HCT116 (cell line): ENCODE data around the gene PAX7. TPM values are rescaled to one million over a fixed set of nuclear protein-coding genes. Genes with fewer than 3 reads are reported as not detected.

Experiments used
- ATAC-seq: fragments of 200-7000 bp; cut with Tn5 transposase; 2 replicates; pipeline ENCODE4 v1.9.1; 2020; ENCODE audit warnings: mild to moderate bottlenecking, moderate library complexity
- BruUV-seq: library from RNA; stranded (reverse); fragments of 400-500 nt; replicated peaks from 2 replicates; lab custom pipeline; 2021; lab: Mats Ljungman, UMichigan
- CTCF ChIA-PET: fragments of 300-600 bp; sonication (Branson Sonifier 250); formaldehyde crosslinking; loops from one replicate; lab custom pipeline; 2021; ENCODE audit warnings: antibody characterized with exemption; lab: Charles Lee
- POLR2A ChIA-PET: fragments of 300-600, 350-600 bp; sonication (Branson Sonifier 250); formaldehyde crosslinking; loops from one replicate; lab custom pipeline; 2021; ENCODE audit warnings: antibody characterized with exemption; lab: Charles Lee
- RAD21 ChIA-PET, 2 experiments: fragments of 300-600 bp; sonication (Branson Sonifier 250); formaldehyde crosslinking; loops; one replicate each; lab custom pipeline; 2023; ENCODE audit warnings: low total read pairs in 2 of 2; ENCODE audit not compliant: uncharacterized antibody in 2 of 2, unreplicated experiment in 2 of 2, low non-redundant PET in 1 of 2; lab: Charles Lee
- DNase-seq: peaks from one replicate; pipeline ENCODE4 v3.0.0-alpha.2; 2010; ENCODE audit warnings: low read depth, low spot score
- H2AFZ ChIP-seq: fragments of 200-600 bp; shearing (Covaris generic), sonication (generic); 2 replicates; pipeline ENCODE4 v1.6.1; 2017; ENCODE audit warnings: low read depth, mixed run types, mixed read lengths, antibody characterized with exemption, low read length; ENCODE audit not compliant: poor library complexity, severe bottlenecking
- H3K27ac ChIP-seq: 2 replicates; pipeline ENCODE4 v1.5.1; 2012; ENCODE audit warnings: low read depth, low read length
- H3K27me3 ChIP-seq: fragments of 200-600 bp; sonication (generic); 2 replicates; pipeline ENCODE4 v1.6.1; 2016; ENCODE audit warnings: mixed run types, low read length, mixed read lengths; ENCODE audit not compliant: insufficient read depth
- H3K36me3 ChIP-seq, 2 experiments: fragments of 200-500 bp in 1 of 2; fragments of 200-600 bp in 1 of 2; sonication (Bioruptor generic) in 1 of 2; sonication (generic) in 1 of 2; 2 replicates each; pipeline versions ENCODE4 v1.5.1 to v1.6.1; 2014 to 2016; ENCODE audit warnings: low read length in 2 of 2, inconsistent platforms in 1 of 2, mixed read lengths in 1 of 2, mixed run types in 1 of 2; ENCODE audit not compliant: insufficient read depth in 2 of 2, control insufficient read depth in 1 of 2
- H3K4me1 ChIP-seq, 2 experiments: fragments of 200-600 bp in 1 of 2; sonication (generic) in 1 of 2; 2 replicates each; pipeline versions ENCODE4 v1.5.1 to v1.6.1; 2012 to 2017; ENCODE audit warnings: low read length in 2 of 2, inconsistent platforms in 1 of 2, mild to moderate bottlenecking in 1 of 2, mixed read lengths in 1 of 2, mixed run types in 1 of 2, moderate library complexity in 1 of 2; ENCODE audit not compliant: insufficient read depth in 2 of 2, control insufficient read depth in 1 of 2
- H3K4me2 ChIP-seq: fragments of 200-600 bp; sonication (generic); 2 replicates; pipeline ENCODE4 v1.6.1; 2017; ENCODE audit warnings: mixed run types, low read length, mixed read lengths
- H3K4me3 ChIP-seq, 2 experiments: fragments of 200-600 bp in 1 of 2; sonication (generic) in 1 of 2; replicated peaks in 1 of 2; 2 replicates each; pipeline ENCODE4 v1.5.1; 2011 to 2016; ENCODE audit warnings: low read length in 2 of 2, control low read depth in 1 of 2, low read depth in 1 of 2, mild to moderate bottlenecking in 1 of 2, mixed read lengths in 1 of 2, mixed run types in 1 of 2
- H3K79me2 ChIP-seq: fragments of 200-600 bp; sonication (generic); 2 replicates; pipeline ENCODE4 v1.6.1; 2017; ENCODE audit warnings: mild to moderate bottlenecking, mixed run types, low read length, moderate library complexity, mixed read lengths; ENCODE audit not compliant: insufficient read depth
- H3K9ac ChIP-seq: fragments of 200-600 bp; sonication (generic); 2 replicates; pipeline ENCODE4 v1.6.1; 2016; ENCODE audit warnings: low read length, mixed read lengths
- H3K9me2 ChIP-seq: fragments of 200-600 bp; sonication (generic), shearing (Covaris generic); 2 replicates; pipeline ENCODE4 v1.6.1; 2017; ENCODE audit warnings: mixed run types, mild to moderate bottlenecking, moderate library complexity; ENCODE audit not compliant: insufficient read depth
- H3K9me3 ChIP-seq, 2 experiments: fragments of 200-500 bp in 1 of 2; fragments of 200-600 bp in 1 of 2; sonication (Bioruptor generic) in 1 of 2; sonication (generic) in 1 of 2; 2 replicates each; pipeline ENCODE4 v1.6.1; 2014 to 2017; ENCODE audit warnings: low read length in 2 of 2, mixed read lengths in 2 of 2, inconsistent platforms in 1 of 2, low read depth in 1 of 2, mild to moderate bottlenecking in 1 of 2, mixed run types in 1 of 2, moderate library complexity in 1 of 2; ENCODE audit not compliant: control insufficient read depth in 1 of 2, insufficient read depth in 1 of 2
- H4K20me1 ChIP-seq: fragments of 200-600 bp; sonication (generic), shearing (Covaris generic); 2 replicates; pipeline ENCODE4 v1.6.1; 2017; ENCODE audit warnings: mixed run types, mild to moderate bottlenecking, moderate library complexity; ENCODE audit not compliant: insufficient read depth
- CBX3 ChIP-seq: IDR thresholded peaks from 2 replicates; pipeline ENCODE4 v1.6.1; 2012; ENCODE audit warnings: low read depth
- CTCF ChIP-seq, 3 experiments: fragments of 200-600 bp in 1 of 3; sonication (generic) in 1 of 3; IDR thresholded peaks in 2 of 3; conservative IDR thresholded peaks in 1 of 3; 2 replicates each; pipeline ENCODE4 v1.5.1; 2012 to 2017; ENCODE audit warnings: low read depth in 2 of 3, low read length in 2 of 3, antibody characterized with exemption in 1 of 3, borderline replicate concordance in 1 of 3, control low read depth in 1 of 3, mild to moderate bottlenecking in 1 of 3, mixed read lengths in 1 of 3, mixed run types in 1 of 3, moderate library complexity in 1 of 3; ENCODE audit not compliant: insufficient read depth in 1 of 3
- EGR1 ChIP-seq: IDR thresholded peaks from 2 replicates; pipeline ENCODE4 v1.6.1; 2012; ENCODE audit warnings: low read depth
- EZH2phosphoT487 ChIP-seq: fragments of 200-600 bp; IDR thresholded peaks from 2 replicates; pipeline ENCODE4 v1.6.1; 2018; ENCODE audit warnings: antibody characterized with exemption, borderline replicate concordance
- FOSL1 ChIP-seq: IDR thresholded peaks from 2 replicates; pipeline ENCODE4 v1.6.1; 2012; ENCODE audit warnings: low read depth
- POLR2A ChIP-seq: IDR thresholded peaks from 2 replicates; pipeline ENCODE4 v1.7.0; 2011; ENCODE audit warnings: borderline replicate concordance; ENCODE audit not compliant: insufficient read depth, insufficient read length; ENCODE audit errors: extremely low read depth
- RAD21 ChIP-seq: IDR thresholded peaks from 2 replicates; pipeline ENCODE4 v1.6.1; 2012; ENCODE audit warnings: low read depth, mild to moderate bottlenecking
- SIN3A ChIP-seq: IDR thresholded peaks from 2 replicates; pipeline ENCODE4 v1.6.1; 2012; ENCODE audit warnings: low read depth
- SP1 ChIP-seq: IDR thresholded peaks from 2 replicates; pipeline ENCODE4 v1.6.1; 2012; ENCODE audit warnings: low read depth
- YY1 ChIP-seq: IDR thresholded peaks from 2 replicates; pipeline ENCODE4 v1.6.1; 2011; ENCODE audit warnings: low read length, low read depth, moderate library complexity, mild to moderate bottlenecking; ENCODE audit not compliant: insufficient replicate concordance; ENCODE audit errors: extremely low read depth
- ZFX ChIP-seq: fragments of 450-650 bp; IDR thresholded peaks from 2 replicates; pipeline ENCODE4 v1.6.1; 2017
- ZNF274 ChIP-seq: fragments of 200-500 bp; sonication (Bioruptor generic); IDR thresholded peaks from 2 replicates; pipeline ENCODE4 v1.6.1; 2014; ENCODE audit warnings: mild to moderate bottlenecking, low read depth, low read length, inconsistent platforms
- intact Hi-C: fragments of 100-400 bp; cut with micrococcal nuclease; formaldehyde crosslinking; loops from 2 replicates; pipeline ENCODE4 v1.10.0; 2022
- total RNA-seq: library from RNA; stranded (reverse); gene quantifications from one replicate; pipeline ENCODE4 v1.2.1, GENCODE V29; 2021; ENCODE audit not compliant: unreplicated experiment
- TF ChIP-seq, protein P1 (sequence below): IDR thresholded peaks from 2 replicates; pipeline ENCODE4 v1.6.1; 2012
- TF ChIP-seq, protein P2 (sequence below): IDR thresholded peaks from 2 replicates; pipeline ENCODE4 v1.6.1; 2011; ENCODE audit warnings: mild to moderate bottlenecking, low read length, moderate library complexity; ENCODE audit not compliant: insufficient replicate concordance; ENCODE audit errors: extremely low read depth

PAX7 gene
- total RNA-seq, 1 experiment from 2014 or later, result not detected

GRCh38 chr1:18721776-18722175, 91.1 kb downstream of the PAX7 start:
- Histone ChIP-seq H2AFZ (no peak overlapping the region), H3K79me2 (no peaks in the 10 kb centered on the region), H3K36me3 (no peaks in the 10 kb centered on the region), H3K27me3 (peaks cover 13% of the 10 kb centered on the region; the same call in 1 of the 2 replicates), H4K20me1 (no peaks in the 10 kb centered on the region), H3K4me1 (no peaks in the 10 kb centered on the region), H3K9me3 (no peaks in the 10 kb centered on the region), H3K4me2 (no peak overlapping the region), H3K4me3 (no peak overlapping the region), H3K9ac (no peak overlapping the region), H3K27ac (no peak overlapping the region), H3K9me2 (no peaks in the 10 kb centered on the region)
- intact Hi-C loops, result no loop called here
- DNase-seq (no peak), ATAC-seq (no peak)
- CTCF ChIA-PET, result no interaction called here
- POLR2A ChIA-PET, result no interaction called here
- RAD21 ChIA-PET, result no interaction called here
- no peak for TF ChIP-seq EGR1
- TF ChIP-seq ZFX, result no peak
- no peak for TF ChIP-seq FOSL1
- no peak for TF ChIP-seq ZNF274
- no peak for TF ChIP-seq RAD21
- TF ChIP-seq, protein P1, sequence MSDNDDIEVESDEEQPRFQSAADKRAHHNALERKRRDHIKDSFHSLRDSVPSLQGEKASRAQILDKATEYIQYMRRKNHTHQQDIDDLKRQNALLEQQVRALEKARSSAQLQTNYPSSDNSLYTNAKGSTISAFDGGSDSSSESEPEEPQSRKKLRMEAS, result no peak
- TF ChIP-seq CTCF (IDR thresholded peaks at IDR 0.05 in 2 of 3, conservative IDR thresholded peaks at IDR 0.05 in 1 of 3; ENCODE audit: borderline replicate concordance in 1 of 3, insufficient read depth in 1 of 3, low read depth in 2 of 3, low read length in 2 of 3), result no peak
- TF ChIP-seq CBX3, result no peak
- TF ChIP-seq POLR2A, result no peak
- no peak for TF ChIP-seq YY1
- TF ChIP-seq, protein P2, sequence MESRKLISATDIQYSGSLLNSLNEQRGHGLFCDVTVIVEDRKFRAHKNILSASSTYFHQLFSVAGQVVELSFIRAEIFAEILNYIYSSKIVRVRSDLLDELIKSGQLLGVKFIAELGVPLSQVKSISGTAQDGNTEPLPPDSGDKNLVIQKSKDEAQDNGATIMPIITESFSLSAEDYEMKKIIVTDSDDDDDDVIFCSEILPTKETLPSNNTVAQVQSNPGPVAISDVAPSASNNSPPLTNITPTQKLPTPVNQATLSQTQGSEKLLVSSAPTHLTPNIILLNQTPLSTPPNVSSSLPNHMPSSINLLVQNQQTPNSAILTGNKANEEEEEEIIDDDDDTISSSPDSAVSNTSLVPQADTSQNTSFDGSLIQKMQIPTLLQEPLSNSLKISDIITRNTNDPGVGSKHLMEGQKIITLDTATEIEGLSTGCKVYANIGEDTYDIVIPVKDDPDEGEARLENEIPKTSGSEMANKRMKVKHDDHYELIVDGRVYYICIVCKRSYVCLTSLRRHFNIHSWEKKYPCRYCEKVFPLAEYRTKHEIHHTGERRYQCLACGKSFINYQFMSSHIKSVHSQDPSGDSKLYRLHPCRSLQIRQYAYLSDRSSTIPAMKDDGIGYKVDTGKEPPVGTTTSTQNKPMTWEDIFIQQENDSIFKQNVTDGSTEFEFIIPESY, result no peak
- no peak for TF ChIP-seq SIN3A
- TF ChIP-seq EZH2phosphoT487, result no peak
- no peak for TF ChIP-seq SP1
- no TSS peak for BruUV-seq
